SK-N-MC (cell line): ENCODE data around the gene VMP1.

Experiments
- DNase-seq: peaks from one replicate; pipeline ENCODE4 v3.0.0-alpha.2; 2011; ENCODE audit warnings: low read depth, low spot score
- H3K27ac ChIP-seq: fragments of 200-600 bp; sonication (generic); 2 replicates; pipeline ENCODE4 v1.5.1; 2016; ENCODE audit warnings: mixed run types
- H3K36me3 ChIP-seq: fragments of 200-600 bp; sonication (generic); 2 replicates; pipeline ENCODE4 v1.6.1; 2017; ENCODE audit warnings: antibody characterized with exemption, low read length, mixed read lengths; ENCODE audit not compliant: insufficient read depth
- H3K4me3 ChIP-seq: fragments of 200-600 bp; sonication (generic); 2 replicates; pipeline ENCODE4 v1.5.1; 2016
- H3K9ac ChIP-seq: fragments of 200-600 bp; sonication (generic); 2 replicates; pipeline ENCODE4 v1.8.0; 2017; ENCODE audit warnings: mixed run types, mixed read lengths; ENCODE audit not compliant: insufficient read length
- H3K9me3 ChIP-seq: fragments of 200-600 bp; sonication (generic); 2 replicates; pipeline ENCODE4 v1.6.1; 2017; ENCODE audit warnings: low read depth, mild to moderate bottlenecking, antibody characterized with exemption, low read length, moderate library complexity, mixed read lengths
- EZH2 ChIP-seq: fragments of 200-600 bp; sonication (generic); IDR thresholded peaks from one replicate; pipeline ENCODE4 v1.6.1; 2017; ENCODE audit warnings: antibody characterized with exemption
- FOXP2 ChIP-seq: optimal IDR thresholded peaks from 2 replicates; pipeline ENCODE3; 2011; ENCODE audit warnings: mild to moderate bottlenecking, moderate library complexity; ENCODE audit not compliant: insufficient read depth; ENCODE audit errors: extremely low read length, control extremely low read depth
- POLR2AphosphoS5 ChIP-seq: IDR thresholded peaks from 2 replicates; pipeline ENCODE4 v1.6.1; 2012; ENCODE audit warnings: mild to moderate bottlenecking, low read depth, low read length, borderline replicate concordance

VMP1 gene

DNA sequence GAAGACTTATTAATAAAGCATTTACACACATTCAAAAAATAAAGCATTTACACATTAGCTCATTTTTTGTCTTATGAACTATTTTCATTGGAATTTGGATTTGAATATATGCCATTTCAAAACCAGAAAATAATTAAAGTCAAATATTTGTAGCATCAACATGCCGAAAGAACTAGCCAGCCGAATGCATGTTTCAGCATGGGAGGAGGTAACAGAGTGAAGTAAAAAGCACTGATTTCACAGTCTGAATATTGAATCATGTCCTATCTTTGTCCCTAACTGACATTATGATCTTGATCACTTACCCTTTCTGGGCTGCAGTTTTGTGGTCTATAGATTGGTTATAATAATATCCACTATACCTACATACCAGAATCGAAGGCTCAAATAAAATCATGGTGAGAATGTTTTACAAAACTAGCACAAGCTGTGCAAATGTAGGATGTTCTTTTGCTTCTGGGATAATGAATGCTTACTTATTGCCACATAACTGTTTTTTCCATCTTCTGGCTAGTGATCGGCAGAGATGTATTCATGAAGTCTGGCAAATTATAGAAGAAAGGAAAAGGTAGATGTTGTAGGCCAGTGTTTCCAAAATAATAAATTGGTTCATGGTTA lies 100.5 kb downstream of the VMP1 start:
- Histone ChIP-seq H3K27ac (peak overlapping the region; percentile 32; the same call in 1 of the 2 replicates), H3K9me3 (no peaks in the 10 kb centered on the region), H3K9ac (no peak overlapping the region), H3K36me3 (peaks cover 3% of the 10 kb centered on the region; the same call in 1 of the 2 replicates), H3K4me3 (no peak overlapping the region)
- TF ChIP-seq FOXP2 (no peak), POLR2AphosphoS5 (no peak), EZH2 (no peak)
- DNase-seq, result no peak

DNA sequence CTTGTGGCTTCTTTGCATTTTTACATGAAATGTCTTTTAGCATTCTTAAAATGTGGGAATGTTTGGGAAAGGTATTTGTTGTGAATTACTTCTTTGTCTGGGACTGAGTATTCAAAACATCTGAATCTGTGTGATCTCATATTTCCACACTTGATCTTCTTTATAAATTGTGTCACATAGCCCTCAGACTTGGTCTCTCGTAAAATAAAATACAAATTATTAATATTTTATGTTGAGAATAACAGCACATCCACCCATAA lies 103.4 kb downstream of the VMP1 start:
- Histone ChIP-seq H3K36me3 (peaks cover 3% of the 10 kb centered on the region; the same call in 1 of the 2 replicates), H3K27ac (no peak overlapping the region), H3K9ac (no peak overlapping the region), H3K4me3 (no peak overlapping the region), H3K9me3 (no peaks in the 10 kb centered on the region)
- TF ChIP-seq POLR2AphosphoS5, result no peak
- no peak for TF ChIP-seq FOXP2
- no peak for TF ChIP-seq EZH2
- DNase-seq, result no peak

DNA sequence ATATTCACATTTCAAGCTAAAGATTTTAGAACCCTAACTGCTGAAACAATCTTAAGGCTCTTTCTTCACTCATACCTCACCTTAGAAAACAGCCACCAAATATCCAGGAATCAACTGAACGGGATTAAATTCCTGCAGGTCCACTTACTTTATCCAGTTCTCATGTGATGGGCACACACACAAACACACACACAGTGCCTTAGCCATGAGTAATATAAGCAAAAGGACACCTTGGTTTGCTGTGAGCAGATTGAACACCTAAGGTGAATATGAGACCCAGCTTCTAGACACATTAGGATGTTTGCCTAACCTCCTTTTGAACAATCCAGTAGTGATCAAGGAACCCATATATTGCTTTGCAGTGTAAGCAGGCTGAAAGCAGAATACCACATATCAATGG lies 103.8 kb downstream of the VMP1 start:
- H3K27ac ChIP-seq, result no peak overlapping the region
- no peak overlapping the region for H3K4me3 ChIP-seq
- TF ChIP-seq POLR2AphosphoS5, result no peak
- no peak for TF ChIP-seq FOXP2
- no peak for TF ChIP-seq EZH2
- DNase-seq, result no peak
- H3K36me3 ChIP-seq, result peaks cover 3% of the 10 kb centered on the region; the same call in 1 of the 2 replicates
- no peak overlapping the region for H3K9ac ChIP-seq
- no peaks in the 10 kb centered on the region for H3K9me3 ChIP-seq

DNA sequence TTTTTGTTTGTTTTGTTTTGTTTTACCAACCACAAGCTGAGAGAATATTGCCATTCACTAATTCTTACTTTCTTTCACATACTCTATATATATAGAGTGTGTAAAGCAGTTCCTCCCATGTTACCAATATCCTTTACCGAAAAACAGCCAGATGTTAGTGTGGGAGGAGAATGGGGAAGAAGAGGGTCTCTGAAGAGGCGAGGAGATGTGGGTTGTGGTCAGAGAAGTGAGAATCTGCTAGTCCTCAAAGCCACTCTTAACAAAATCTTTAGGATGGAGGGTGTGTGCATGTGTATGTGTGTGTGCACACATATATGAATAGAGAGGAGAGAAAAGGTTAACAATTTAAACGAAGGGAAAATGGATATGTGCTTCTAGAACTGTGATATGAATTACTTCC lies 104.7 kb downstream of the VMP1 start:
- no peak for DNase-seq
- TF ChIP-seq POLR2AphosphoS5, result no peak
- no peak for TF ChIP-seq FOXP2
- TF ChIP-seq EZH2, result no peak
- no peak overlapping the region for H3K9ac ChIP-seq
- no peak overlapping the region for H3K27ac ChIP-seq
- no peak overlapping the region for H3K4me3 ChIP-seq
- H3K36me3 ChIP-seq, result peaks cover 3% of the 10 kb centered on the region; the same call in 1 of the 2 replicates
- no peaks in the 10 kb centered on the region for H3K9me3 ChIP-seq

DNA sequence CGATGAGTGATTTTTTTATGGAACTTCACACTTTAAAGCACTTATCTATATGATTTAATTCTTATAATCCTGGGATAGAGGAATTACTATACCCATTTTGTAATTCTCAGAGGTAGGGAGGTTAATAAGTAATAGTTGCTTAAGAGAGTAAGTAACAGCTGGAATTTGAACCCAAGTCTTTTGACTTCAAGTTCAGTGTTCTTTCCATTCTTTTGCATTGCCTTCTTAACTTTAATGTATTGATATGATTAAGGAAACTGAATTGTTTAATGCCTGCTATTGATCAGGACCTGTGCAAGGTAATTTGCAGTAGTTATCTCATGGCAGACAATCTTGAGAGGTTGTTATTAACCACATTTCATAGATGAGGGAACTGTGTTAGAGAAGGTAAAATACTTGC lies 106.8 kb downstream of the VMP1 start:
- no peak overlapping the region for H3K27ac ChIP-seq
- H3K9ac ChIP-seq, result no peak overlapping the region

DNA sequence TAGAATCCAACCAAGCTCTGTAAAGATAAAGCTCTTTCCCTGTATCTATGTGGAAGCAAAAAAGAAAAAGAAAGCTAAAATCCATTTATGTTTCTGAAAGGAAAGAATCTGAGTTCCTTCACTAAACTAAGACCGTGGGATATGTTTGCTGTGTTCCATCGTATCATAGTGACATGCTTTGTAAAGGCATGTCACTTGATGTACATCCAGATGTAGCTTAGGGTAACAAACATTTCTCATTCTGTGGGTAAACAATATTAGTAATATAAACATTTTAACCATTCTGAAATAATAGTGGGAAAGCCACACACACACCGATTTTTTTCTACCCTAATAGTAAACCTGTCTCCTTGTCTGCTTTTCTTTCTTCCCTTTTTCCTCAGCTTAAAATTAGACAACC lies 107.2 kb downstream of the VMP1 start:
- H3K4me3 ChIP-seq, result no peak overlapping the region
- H3K9me3 ChIP-seq, result no peaks in the 10 kb centered on the region
- peaks cover 3% of the 10 kb centered on the region; the same call in 1 of the 2 replicates for H3K36me3 ChIP-seq
- H3K27ac ChIP-seq, result no peak overlapping the region
- H3K9ac ChIP-seq, result no peak overlapping the region
- no peak for DNase-seq
- TF ChIP-seq EZH2 (no peak), FOXP2 (no peak), POLR2AphosphoS5 (no peak)

More for the DNA sequence above, 106.8 kb downstream of the VMP1 start:
- H3K9me3 ChIP-seq, result no peaks in the 10 kb centered on the region
- peaks cover 3% of the 10 kb centered on the region; the same call in 1 of the 2 replicates for H3K36me3 ChIP-seq
- H3K4me3 ChIP-seq, result no peak overlapping the region
- DNase-seq, result no peak
- TF ChIP-seq EZH2, result no peak
- no peak for TF ChIP-seq POLR2AphosphoS5
- TF ChIP-seq FOXP2, result no peak

DNA sequence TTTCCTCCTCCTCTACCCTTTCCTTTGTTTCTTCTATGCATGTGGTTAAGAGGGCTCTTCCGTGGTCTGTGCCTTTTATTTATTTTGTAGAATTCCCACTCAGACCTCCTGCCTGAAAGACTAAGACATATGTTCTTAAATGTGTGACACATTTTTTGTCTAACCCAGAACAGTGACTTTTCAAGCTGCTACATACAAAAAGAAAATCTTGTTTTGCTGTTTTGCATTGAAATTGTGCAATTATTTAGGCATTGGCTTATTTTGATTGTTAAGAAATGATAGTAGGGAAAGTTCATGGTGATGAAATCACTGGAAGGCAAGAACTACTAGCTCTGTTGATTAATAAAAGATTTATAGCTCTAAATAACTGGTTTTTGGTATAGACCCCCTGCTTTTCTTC lies 108.5 kb downstream of the VMP1 start:
- H3K4me3 ChIP-seq, result no peak overlapping the region
- H3K36me3 ChIP-seq, result peaks cover 3% of the 10 kb centered on the region; the same call in 1 of the 2 replicates
- no peaks in the 10 kb centered on the region for H3K9me3 ChIP-seq
- H3K27ac ChIP-seq, result peak overlapping the region; percentile 29; the same call in 1 of the 2 replicates
- no peak overlapping the region for H3K9ac ChIP-seq
- DNase-seq, result no peak
- TF ChIP-seq FOXP2 (no peak), POLR2AphosphoS5 (no peak), EZH2 (no peak)

DNA sequence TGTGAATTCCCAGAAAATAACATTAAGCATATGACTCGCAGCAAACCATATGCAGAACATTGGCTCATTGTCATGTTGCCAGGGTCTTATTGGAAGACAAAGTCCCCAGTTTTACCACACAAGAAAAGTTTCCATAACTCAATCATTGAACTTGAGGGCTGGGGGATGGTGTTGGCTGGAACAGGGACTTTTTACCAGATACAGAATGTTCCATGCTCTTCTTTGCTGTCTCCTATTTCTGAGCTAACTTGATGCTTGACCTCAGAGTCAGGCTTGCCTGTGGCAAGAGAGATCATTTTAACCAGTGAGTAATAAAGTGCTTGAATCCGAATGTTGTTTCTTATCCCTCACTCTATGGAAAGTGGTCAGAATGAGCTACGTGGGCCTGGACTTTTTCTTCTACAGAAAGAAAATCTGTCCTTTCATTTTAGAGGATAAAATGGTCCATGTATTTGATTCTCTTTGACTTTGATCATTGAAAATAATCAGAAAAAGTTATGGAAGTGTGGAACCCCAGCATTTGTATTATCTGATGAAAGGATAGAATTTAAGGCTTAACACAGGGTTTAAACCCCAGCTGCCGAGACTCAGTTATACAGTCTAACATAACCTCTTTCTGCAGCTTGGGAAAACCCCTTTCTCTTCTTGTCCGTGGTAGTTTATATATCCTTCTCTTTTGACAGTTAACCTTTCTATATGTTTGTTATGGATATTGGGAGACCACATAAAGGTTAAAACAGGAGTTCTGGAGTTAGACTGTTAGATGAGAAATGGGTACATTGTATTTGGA lies 118.3 kb downstream of the VMP1 start:
- no peak for DNase-seq
- H3K36me3 ChIP-seq, result no peaks in the 10 kb centered on the region
- no peak overlapping the region for H3K27ac ChIP-seq
- TF ChIP-seq EZH2 (no peak), FOXP2 (no peak), POLR2AphosphoS5 (no peak)
- H3K4me3 ChIP-seq, result no peak overlapping the region
- no peaks in the 10 kb centered on the region for H3K9me3 ChIP-seq
- no peak overlapping the region for H3K9ac ChIP-seq
